SU-DHL-6 (cell line): ENCODE measurements around the gene KLHL17.

ENCODE experiments used
- H2AFZ ChIP-seq: fragments of 200-600 bp; sonication (generic); 2 replicates; pipeline ENCODE4 v1.6.1; 2014; ENCODE audit warnings: low read depth, mild to moderate bottlenecking, moderate library complexity, mixed read lengths, antibody characterized with exemption, low read length; ENCODE audit not compliant: severe bottlenecking
- H3F3A ChIP-seq: fragments of 200-600 bp; shearing (Covaris generic); 2 replicates; pipeline ENCODE4 v1.6.0; 2016; ENCODE audit warnings: antibody characterized with exemption, mild to moderate bottlenecking; ENCODE audit not compliant: insufficient read depth
- H3K27ac ChIP-seq: fragments of 200-600 bp; sonication (generic); 2 replicates; pipeline ENCODE4 v1.5.1; 2016; ENCODE audit warnings: low read depth, mild to moderate bottlenecking, low read length, moderate library complexity, mixed read lengths
- H3K27me3 ChIP-seq: fragments of 200-600 bp; sonication (generic), shearing (Covaris generic); 2 replicates; pipeline ENCODE4 v1.6.0; 2014; ENCODE audit warnings: mild to moderate bottlenecking, low read length
- H3K36me3 ChIP-seq: fragments of 200-600 bp; sonication (generic); 2 replicates; pipeline ENCODE4 v1.6.1; 2014; ENCODE audit warnings: mild to moderate bottlenecking, low read length, mixed read lengths
- H3K4me2 ChIP-seq: fragments of 300-600, 200-600 bp; shearing (Covaris generic), sonication (generic); 2 replicates; pipeline ENCODE4 v1.6.0; 2014; ENCODE audit warnings: low read length, low read depth, mild to moderate bottlenecking; ENCODE audit not compliant: poor library complexity, severe bottlenecking
- H3K4me3 ChIP-seq: fragments of 200-600 bp; sonication (generic); 2 replicates; pipeline ENCODE4 v1.5.1; 2014; ENCODE audit warnings: antibody characterized with exemption, low read length, mild to moderate bottlenecking, mixed read lengths; ENCODE audit not compliant: insufficient read depth, poor library complexity, severe bottlenecking
- H3K79me2 ChIP-seq: fragments of 200-600 bp; sonication (generic); 2 replicates; pipeline ENCODE4 v1.6.1; 2014; ENCODE audit warnings: mild to moderate bottlenecking, low read length, moderate library complexity; ENCODE audit not compliant: insufficient read depth
- H3K9ac ChIP-seq: fragments of 200-600 bp; sonication (generic); 2 replicates; pipeline ENCODE4 v1.7.0; 2014; ENCODE audit warnings: mild to moderate bottlenecking, low read length
- H3K9me2 ChIP-seq: fragments of 200-600 bp; sonication (generic); replicated peaks from 2 replicates; pipeline ENCODE4 v1.6.1; 2014; ENCODE audit warnings: low read length; ENCODE audit not compliant: insufficient read depth
- H3K9me3 ChIP-seq: fragments of 200-600 bp; sonication (generic); 2 replicates; pipeline ENCODE4 v1.6.1; 2014; ENCODE audit warnings: low read length, mixed read lengths; ENCODE audit not compliant: insufficient read depth
- H4K20me1 ChIP-seq: fragments of 200-600 bp; sonication (generic); 2 replicates; pipeline ENCODE4 v1.6.1; 2014; ENCODE audit warnings: low read depth, mild to moderate bottlenecking, antibody characterized with exemption, low read length, moderate library complexity, mixed read lengths
- EZH2phosphoT487 ChIP-seq: fragments of 200-600 bp; sonication (generic), shearing (Covaris generic); conservative IDR thresholded peaks from 2 replicates; pipeline ENCODE4 v1.6.1; 2018; ENCODE audit warnings: mild to moderate bottlenecking, antibody characterized with exemption, low read length, moderate library complexity, mixed read lengths
- TF ChIP-seq, protein P1 (sequence below): fragments of 200-600 bp; sonication (generic); IDR thresholded peaks from one replicate; pipeline ENCODE4 v1.5.1; 2017; ENCODE audit warnings: antibody characterized with exemption, mild to moderate bottlenecking, low read length, moderate library complexity; ENCODE audit not compliant: insufficient read depth, poor library complexity, severe bottlenecking

Gene KLHL17

GRCh38 chr1:961132-961669 lies 817 bp downstream of the KLHL17 start:
- Histone ChIP-seq H3K9me3 (no peaks in the 10 kb centered on the region), H3K4me2 (peak overlapping the region; percentile 75), H3F3A (no peaks in the 10 kb centered on the region), H2AFZ (no peak overlapping the region), H4K20me1 (no peaks in the 10 kb centered on the region), H3K9me2 (no peaks in the 10 kb centered on the region), H3K27me3 (no peaks in the 10 kb centered on the region), H3K4me3 (peak overlapping the region; percentile 66), H3K27ac (no peak overlapping the region), H3K9ac (peak overlapping the region; percentile 64), H3K79me2 (peaks cover 18% of the 10 kb centered on the region), H3K36me3 (no peaks in the 10 kb centered on the region)
- TF ChIP-seq EZH2phosphoT487 = no peak
- TF ChIP-seq, protein P1, sequence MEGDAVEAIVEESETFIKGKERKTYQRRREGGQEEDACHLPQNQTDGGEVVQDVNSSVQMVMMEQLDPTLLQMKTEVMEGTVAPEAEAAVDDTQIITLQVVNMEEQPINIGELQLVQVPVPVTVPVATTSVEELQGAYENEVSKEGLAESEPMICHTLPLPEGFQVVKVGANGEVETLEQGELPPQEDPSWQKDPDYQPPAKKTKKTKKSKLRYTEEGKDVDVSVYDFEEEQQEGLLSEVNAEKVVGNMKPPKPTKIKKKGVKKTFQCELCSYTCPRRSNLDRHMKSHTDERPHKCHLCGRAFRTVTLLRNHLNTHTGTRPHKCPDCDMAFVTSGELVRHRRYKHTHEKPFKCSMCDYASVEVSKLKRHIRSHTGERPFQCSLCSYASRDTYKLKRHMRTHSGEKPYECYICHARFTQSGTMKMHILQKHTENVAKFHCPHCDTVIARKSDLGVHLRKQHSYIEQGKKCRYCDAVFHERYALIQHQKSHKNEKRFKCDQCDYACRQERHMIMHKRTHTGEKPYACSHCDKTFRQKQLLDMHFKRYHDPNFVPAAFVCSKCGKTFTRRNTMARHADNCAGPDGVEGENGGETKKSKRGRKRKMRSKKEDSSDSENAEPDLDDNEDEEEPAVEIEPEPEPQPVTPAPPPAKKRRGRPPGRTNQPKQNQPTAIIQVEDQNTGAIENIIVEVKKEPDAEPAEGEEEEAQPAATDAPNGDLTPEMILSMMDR = no peak

GRCh38 chr1:962381-963300 lies 2.3 kb downstream of the KLHL17 start:
- Histone ChIP-seq H3K79me2 (peaks cover 14% of the 10 kb centered on the region), H4K20me1 (no peaks in the 10 kb centered on the region), H3K36me3 (no peaks in the 10 kb centered on the region), H3K27ac (no peak overlapping the region), H3K9me3 (no peaks in the 10 kb centered on the region), H3K27me3 (no peaks in the 10 kb centered on the region), H3F3A (no peaks in the 10 kb centered on the region), H3K4me2 (no peak overlapping the region), H3K9ac (no peak overlapping the region), H3K9me2 (no peaks in the 10 kb centered on the region), H2AFZ (no peak overlapping the region), H3K4me3 (no peak overlapping the region)
- no peak for TF ChIP-seq EZH2phosphoT487
- TF ChIP-seq, protein P1 = no peak

DNA sequence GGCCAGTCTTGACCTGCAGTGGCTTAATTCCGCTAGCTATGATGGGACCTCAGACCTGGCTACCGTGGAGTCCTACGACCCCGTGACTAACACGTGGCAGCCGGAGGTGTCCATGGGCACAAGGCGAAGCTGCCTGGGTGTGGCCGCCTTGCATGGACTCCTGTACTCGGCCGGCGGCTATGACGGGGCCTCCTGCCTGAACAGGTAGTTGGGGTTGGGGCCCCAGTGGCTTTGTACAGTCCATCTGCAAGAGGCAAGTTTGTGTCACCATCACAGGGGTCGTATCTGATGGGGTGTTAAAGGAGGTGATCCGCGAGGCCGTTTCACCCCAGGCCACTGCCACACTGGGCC lies 2.9 kb downstream of the KLHL17 start:
- H3K4me2 ChIP-seq = no peak overlapping the region
- no peaks in the 10 kb centered on the region for H3K27me3 ChIP-seq
- TF ChIP-seq EZH2phosphoT487 = no peak
- TF ChIP-seq, protein P1 = no peak
- H3K9me2 ChIP-seq = no peaks in the 10 kb centered on the region
- no peak overlapping the region for H3K4me3 ChIP-seq
- H3K36me3 ChIP-seq = no peaks in the 10 kb centered on the region
- no peak overlapping the region for H3K9ac ChIP-seq
- peaks cover 7% of the 10 kb centered on the region for H3K79me2 ChIP-seq
- H3K27ac ChIP-seq = no peak overlapping the region
- no peak overlapping the region for H2AFZ ChIP-seq
- H3F3A ChIP-seq = no peaks in the 10 kb centered on the region
- H4K20me1 ChIP-seq = no peaks in the 10 kb centered on the region
- no peaks in the 10 kb centered on the region for H3K9me3 ChIP-seq
